Occipital lobe (tissue), 2 donors: ENCODE measurements around the gene KPNA5. TPM values are rescaled to one million over a fixed set of nuclear protein-coding genes. Genes with fewer than 3 reads are reported as not detected.
"Not testable (repeated sequence)": the region's sequence is repeated elsewhere in the genome, so short reads cannot be mapped to it uniquely, and the experiment has no call there.

Experiments
- DNase-seq: peaks from one replicate; lab custom pipeline; 2025; lab: John Stamatoyannopoulos, UW
- total RNA-seq: library from RNA; depleted of rRNA; stranded (reverse); fragments of >200 nt; gene quantifications from one replicate; pipeline ENCODE4 v1.2.3, GENCODE V29; 2014

The KPNA5 gene
- 96.7 TPM for total RNA-seq

DNA sequence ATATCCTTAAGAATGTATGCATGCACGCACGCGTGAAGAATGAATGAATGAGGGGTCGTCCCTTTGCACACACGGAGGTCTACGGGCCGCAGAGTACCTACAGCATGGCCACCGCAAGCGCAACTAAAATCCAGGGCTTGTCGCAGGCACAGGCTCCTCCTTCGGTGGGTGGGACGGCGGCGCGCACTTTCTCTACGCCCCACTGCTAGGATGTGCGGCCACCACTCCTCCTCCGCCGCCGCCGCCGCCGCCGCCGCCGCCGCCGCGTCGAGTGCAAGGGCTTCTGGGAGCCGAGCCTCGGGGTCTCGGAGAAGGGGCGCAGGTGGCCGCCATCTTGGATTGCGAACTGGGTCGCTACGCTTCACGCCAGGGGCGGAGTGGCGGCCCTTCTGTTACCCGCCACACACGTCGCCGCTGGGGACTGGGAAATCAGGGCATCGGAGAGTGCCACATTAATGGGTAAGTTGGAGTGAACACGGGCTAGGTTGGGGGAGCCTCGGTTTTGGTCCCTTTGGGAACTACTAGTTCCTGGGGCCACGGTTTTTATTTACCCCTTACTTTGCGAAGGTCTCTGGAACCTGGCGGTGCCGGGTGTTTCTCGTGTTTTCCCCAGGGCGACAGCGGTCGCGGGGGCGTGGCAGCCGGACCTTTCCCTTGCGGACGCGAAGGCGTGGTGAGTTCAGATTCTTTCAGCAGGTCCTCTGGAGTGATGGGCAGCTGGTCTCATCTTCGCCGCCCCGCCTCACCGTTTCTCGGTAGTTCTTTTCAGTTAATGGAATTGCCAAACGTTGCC is at the start of gene KPNA5:
Gene KPNA5, plus strand, starts transcription at position 332 of the 793 bp plus-strand sequence. Its CDS starts 124 bp downstream, at position 456.
- peak; percentile 88 for DNase-seq

DNA sequence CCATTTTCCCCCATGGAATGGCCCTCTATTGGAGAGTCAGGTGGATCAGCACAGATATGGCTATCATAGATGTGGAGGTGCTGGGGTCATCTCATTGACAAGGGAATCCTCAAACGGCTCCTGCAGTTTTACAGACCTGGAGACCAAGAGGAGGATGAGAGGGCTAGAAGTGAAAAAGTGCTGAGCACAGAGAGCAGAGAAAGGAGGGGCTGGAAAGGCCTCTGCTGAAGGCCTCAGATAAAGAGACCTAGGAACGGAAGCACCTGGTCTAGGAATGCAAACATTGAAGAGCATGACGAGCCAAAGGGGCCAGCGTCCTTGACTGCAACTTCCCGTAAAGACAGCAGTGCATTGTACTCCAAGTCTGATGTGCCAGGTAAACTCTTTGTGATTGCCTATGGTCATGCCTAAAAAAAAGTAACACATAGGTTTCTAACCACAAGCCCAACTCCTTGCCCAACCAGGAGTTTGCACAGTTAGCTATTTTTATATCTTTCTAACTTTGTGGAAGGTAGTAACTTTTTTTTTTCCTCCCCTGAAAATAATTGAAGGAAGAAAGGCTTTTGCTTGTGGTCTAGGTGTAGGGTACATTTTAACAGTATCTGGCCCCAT is 49.5 kb upstream of the KPNA5 start:
- DNase-seq, result no peak

DNA sequence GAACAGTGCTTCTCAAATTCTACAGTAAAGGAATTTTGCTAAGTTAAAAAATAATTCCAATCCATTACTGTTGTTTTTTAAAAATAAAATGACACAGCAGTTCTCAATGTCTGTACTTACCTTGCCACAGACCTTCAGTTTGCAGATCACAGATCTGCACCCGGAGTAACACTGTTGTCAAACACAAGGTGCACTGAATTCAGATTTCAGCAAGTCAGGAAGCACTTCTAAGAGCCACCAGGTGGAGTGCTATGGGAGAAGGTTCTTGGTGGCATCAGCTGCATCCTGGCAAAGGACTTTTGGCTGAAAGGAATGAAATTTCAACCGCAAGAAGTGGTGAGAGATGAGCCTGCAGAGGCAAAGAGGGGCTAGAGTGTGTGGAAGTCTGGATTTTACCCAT is 47.3 kb upstream of the KPNA5 start:
- DNase-seq, result no peak

DNA sequence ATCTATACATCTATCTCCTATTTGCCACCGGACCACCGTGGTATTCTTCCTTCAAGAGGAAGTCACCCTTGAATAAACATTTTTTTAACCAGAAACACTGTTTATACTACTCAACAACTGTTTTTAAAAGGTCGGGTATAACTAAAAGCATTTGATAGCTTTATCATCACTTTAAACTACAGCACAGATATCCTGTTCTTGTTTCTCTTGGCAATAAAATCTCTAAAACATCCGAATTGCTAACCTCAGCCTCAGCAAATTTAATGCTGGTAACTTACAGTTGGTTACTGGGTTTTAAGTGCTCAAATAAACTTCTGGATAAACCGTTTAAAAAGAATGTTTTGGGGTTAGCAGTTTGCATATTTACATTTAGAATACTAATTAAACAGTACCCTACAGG is 32.9 kb upstream of the KPNA5 start:
- DNase-seq, result no peak

DNA sequence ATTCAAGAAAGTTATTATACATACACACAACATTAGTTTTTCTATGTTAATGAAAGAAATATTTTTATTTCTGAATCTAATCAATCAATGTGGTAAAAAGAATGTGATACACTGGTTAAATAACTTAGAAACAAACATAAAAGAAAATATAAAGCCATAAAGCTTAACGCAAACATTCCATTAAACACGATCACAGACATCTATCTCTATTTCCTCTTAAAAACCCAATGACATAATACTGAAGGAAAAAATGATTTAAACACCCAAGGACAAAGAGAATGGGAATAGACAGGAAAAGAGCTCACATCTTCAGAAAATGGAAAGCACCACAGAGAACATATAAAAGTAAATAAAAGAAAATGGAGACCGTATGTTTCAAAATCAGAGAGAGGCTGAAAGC is 31.9 kb upstream of the KPNA5 start:
- no peak for DNase-seq

DNA sequence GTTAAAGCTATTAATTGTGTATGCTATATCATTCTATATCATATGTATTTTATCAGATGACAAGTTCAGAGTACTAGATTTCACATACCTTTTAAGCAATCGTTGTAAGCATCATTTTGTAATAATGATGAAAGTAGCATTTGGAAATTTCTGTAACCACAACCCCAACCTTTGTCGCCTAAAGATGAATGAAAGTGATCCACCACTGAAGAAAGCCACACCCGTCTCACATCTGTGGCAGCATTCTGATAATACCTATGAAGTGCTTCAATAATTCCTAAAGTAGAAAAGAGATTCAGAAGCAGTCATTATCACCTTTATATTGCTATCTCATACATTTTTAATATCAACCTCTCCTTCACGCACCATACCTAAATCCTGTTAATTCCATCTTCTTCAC is 29.1 kb upstream of the KPNA5 start:
- no peak for DNase-seq

DNA sequence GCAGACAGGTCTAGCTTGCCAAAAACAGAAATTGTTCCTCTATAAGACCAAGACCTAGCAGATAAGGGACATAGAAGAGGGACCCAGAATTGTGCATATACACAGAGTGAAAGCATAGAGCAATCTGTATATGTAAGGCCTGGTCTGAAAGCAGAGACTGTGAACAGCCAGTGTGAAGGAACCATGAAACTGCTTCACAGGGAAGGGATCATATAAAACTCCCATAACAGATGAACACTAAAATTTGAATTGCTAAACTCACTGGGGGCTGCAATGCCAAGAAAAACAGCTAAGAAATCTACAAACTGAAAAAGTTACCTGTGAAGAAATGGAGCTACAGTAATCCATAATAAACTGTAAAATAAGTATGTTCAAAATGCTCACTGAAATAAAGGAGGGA is 19.4 kb upstream of the KPNA5 start:
- no peak for DNase-seq

DNA sequence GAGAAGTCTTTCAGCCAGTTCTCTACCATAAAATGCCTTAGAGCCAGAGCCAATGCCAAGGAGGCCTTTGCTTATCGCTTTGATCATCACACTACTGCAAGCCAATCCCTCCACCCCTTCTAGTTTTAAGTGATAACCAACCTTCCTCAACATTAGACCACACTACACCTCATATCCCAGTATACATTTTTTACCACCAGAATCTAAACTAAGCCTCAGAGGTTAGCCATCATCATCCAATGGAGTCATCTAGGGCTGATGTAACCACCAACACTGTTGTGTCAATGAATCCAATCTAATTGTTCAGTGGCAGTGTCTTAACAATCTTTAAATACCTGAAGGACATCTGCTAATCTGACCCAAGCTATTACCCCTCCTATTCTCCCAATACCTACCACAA is 18.8 kb upstream of the KPNA5 start:
- DNase-seq, result no peak

DNA sequence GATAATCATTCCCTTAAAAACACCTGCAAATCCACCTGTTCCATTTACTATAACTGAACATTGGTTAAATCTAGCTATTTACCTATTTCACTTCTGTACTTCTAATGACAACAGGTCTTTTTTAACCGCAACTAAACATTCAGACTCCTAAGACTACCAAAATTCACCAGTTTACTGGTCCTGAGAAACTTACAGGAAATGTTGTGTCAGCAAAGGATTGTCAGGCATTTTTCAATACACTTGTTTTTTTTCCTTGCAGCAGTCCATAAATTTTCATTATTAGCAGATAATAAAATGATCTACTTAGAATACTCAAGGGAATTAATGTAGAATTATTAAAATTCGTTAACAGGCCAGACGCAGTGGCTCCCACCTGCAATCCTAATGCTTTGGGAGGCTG is 17.7 kb upstream of the KPNA5 start:
- DNase-seq, result no peak

DNA sequence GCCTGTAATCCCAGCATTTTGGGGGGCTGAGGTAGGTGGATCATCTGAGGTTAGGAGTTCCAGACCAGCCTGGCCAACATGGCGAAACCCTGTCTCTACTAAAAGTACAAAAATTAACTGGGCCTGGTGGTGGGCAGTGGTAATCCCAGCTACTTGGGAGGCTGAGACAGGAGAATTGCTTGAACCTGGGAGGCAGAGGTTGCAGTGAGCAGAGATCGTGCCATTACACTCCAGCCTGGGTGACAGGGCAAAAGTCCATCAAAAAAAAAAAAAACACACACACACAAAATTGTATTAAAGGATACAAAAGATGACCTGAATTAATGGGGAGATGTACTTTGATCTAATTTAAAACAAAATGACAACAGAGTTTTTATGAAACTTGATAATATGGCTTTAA is 16.8 kb upstream of the KPNA5 start:
- DNase-seq, result not testable (repeated sequence)

DNA sequence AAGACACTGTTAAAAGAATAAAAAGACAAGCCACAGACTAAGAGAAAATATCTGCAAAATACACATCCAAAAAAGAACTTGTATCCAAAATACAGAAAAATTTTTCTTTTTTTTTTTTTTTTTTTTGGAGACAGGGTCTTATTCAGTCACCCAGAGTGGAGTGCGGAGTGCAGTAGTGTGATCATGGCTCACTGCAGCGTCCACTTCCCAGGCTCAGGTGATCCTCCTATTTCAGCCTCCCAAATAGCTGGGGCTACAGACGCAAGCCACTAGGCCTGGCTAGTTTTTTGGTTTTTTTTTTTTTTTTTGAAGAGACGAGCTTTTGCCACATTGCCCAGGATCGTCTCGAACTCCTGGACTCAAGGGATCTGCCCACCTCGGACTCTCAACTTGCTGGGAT is 15.5 kb upstream of the KPNA5 start:
- DNase-seq, result no peak

DNA sequence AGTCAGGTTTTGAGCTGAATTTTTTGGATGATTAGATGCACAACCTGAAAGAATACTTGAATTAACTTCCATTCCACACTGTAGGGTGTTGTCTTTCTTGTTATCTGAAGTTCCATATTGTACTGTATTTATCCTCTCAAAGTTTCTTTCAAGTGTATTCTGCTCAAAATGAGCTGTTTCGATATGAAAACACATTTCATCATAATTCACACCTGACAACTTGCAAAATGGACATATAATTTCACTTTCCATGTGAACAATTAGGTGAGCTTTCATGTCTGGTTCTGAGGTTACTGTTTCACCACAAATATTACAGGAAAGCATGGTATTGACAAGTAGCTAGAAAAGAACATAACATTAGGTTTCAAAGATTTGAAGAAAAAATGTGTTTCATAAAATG is 14.1 kb upstream of the KPNA5 start:
- DNase-seq, result no peak

DNA sequence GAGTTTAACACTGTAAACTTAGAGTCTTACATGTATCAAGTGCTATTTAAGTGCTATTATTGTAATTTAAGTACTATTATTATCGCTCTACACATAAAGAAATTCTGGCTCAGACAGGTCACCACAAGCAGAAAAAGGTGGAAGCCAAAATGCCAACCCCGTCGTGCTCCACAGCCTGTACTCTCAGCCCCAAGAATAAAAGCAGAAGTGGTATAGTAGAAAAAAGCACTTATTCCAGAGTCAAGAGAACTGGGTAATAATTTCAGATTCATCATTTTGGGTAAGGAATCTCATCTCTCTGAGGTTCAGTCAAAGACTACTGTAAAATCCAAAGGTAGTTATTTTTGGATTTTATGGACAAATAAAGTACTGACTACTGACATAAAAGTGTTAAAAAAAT is 13.4 kb upstream of the KPNA5 start:
- no peak for DNase-seq

DNA sequence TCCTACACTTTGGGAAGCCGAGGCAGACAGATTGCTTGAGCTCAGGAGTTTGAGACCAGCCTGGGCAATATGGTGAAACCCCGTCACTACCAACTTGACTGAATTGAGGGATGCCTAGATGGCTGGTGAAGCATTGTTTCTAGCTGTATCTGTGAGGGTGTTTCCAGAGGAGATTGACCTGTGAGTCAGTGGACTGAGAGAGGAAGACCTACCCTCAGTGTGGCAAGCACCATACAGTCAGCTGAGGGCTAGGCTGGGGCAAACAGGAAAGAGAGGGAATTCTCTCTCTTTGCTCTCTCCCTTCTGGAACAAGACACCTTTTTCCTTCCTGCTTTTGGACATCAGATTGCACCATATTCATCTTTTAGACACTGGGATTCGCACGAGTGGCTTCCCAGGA is 8.7 kb upstream of the KPNA5 start:
- no peak for DNase-seq

DNA sequence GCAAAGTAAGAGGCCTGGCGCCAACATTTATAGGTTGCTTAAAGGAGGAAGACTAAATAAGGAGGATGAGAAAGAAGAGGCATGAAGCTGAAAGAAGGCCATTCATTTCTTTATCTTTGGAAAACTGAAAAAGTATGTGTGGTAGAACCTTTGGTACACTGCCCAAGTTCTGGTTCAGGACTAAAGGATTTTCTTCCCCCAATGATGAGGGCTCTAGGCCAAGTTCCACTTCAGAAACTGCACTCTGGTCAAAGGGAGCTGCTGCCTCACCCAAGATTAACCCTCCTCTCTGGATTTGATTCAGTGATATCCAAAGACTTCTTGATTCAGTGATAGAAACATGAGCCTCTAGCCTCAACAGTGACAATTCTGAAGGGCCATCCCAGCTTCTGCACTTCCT is 5.0 kb upstream of the KPNA5 start:
- no peak for DNase-seq

DNA sequence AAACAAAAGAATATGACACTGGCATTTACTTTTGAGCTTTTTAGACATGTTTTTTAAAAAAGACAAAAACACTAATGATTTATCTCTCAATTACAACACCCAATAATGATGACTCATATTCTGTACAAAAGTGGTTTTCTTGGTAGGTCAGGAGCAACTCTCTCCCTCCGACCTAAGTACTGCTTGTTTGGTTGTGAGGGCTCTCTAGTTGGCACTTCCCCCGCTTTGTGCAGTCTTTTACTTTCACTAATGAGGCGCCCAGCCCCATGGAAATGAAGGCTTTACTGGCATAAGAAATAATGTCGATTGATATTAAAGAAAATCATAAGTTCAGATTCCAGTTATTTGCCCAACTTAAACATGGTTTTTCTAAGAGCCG is 1.3 kb downstream of the KPNA5 start:
- peak; percentile 10 for DNase-seq

DNA sequence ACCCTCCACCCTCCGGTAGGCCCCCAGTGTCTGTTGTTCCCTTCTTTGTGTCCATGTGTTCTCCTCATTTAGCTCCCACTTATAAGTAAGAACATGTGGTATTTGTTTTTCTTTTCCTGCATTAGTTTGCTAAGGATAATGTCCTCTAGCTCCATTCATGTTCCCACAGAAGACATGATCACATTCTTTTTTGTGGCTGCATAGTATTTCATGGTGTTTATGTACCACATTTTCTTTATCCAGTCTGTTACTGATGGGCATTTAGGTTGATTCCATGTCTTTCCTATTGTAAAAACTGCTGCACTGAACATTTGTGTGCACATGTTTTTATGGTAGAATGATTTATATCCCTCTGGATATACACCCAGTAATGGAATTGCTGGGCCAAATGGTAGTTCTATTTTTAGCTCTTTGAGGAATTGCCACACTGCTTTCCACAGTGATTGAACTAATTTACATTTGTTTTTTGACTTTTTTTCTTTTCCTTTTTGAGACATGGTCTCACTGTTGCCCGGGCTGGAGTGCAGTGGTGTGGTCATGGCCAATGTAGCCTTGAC is 4.5 kb downstream of the KPNA5 start:
- no peak for DNase-seq

DNA sequence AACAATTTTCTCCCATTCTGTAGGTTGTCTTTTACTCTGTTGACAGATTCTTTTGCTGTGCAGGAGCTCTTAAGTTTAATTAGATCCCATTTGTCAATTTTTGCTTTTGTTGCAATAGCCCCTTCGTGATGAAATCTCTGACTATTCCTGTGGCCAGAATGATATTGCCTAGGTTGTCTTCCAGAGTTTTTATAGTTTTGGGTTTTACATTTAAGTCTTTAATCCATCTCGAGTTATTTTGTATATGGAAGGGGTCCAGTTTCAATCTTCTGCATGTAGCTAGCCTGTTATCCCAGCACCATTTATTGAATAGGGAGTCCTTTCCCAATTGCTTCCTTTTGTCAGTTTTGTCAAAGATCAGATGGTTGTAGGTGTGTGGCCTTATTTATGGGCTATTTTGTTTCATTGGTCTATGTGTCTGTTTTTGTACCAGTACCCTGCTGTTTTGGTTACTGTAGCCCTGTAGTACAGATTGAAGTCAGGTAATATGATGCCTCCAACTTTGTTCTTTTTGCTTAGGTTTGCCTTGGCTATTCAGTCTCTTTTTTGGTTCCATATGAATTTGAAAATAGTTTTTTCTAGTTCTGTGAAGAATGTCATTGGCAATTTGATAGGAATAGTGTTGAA is 5.6 kb downstream of the KPNA5 start:
- not testable (repeated sequence) for DNase-seq

DNA sequence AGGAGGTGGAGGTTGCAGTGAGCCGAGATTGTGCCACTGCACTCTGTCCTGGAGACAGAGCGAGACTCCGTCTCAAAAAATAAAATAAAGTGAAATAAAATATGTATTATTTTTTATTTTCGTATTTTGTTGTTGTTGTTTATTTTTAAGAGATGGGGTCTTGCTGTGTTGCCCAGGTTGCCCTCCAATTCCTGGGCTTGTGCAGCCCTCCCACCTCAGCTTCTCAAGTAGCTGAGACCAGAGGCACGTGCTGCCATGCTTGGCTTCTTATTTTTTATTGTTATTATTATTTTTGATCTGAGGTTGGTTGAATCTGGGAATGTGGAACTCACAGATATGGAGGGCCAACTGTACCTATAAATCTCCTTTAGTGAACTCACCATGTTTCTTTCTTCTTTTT is 10.1 kb downstream of the KPNA5 start:
- no peak for DNase-seq

DNA sequence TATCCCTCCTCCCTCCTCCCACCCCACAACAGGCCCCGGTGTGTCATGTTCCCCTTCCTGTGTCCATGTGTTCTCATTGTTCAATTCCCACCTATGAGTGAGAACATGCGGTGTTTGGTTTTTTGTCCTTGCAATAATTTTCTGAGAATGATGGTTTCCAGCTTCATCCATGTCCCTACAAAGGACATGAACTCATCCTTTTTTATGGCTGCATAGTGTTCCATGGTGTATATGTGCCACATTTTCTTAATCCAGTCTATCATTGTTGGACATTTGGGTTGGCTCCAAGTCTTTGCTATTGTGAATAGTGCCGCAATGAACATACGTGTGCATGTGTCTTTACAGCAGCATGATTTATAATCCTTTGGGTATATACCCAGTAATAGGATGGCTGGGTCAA is 11.9 kb downstream of the KPNA5 start:
- DNase-seq, result not testable (repeated sequence)

DNA sequence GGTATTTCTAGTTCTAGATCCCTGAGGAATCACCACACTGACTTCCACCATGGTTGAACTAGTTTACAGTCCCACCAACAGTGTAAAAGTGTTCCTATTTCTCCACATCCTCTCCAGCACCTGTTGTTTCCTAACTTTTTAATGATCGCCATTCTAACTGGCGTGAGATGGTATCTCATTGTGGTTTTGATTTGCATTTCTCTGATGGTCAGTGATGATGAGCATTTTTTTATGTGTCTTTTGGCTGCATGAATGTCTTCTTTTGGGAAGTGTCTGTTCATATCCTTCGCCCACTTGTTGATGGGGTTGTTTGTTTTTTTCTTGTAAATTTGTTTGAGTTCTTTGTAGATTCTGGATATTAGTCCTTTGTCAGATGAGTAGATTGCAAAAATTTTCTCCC is 12.3 kb downstream of the KPNA5 start:
- not testable (repeated sequence) for DNase-seq

DNA sequence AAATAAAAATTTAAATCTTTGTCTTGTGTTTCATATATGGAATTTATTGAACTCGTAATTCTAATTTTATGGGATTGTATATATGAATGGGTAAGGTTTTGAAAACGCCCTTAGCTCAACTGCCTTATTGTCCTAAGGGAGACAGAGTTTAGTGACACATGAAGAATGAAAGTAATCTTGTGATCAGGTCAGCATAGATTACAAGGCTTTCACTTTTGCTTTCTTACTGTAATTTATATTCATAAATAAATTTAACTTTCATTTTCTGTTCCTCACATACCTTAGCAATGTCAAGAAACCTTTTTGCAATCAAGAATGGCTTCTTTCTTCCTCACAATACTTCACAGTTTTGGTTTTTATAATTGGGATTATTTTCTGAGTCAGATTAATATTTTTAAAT is 14.4 kb downstream of the KPNA5 start:
- no peak for DNase-seq

DNA sequence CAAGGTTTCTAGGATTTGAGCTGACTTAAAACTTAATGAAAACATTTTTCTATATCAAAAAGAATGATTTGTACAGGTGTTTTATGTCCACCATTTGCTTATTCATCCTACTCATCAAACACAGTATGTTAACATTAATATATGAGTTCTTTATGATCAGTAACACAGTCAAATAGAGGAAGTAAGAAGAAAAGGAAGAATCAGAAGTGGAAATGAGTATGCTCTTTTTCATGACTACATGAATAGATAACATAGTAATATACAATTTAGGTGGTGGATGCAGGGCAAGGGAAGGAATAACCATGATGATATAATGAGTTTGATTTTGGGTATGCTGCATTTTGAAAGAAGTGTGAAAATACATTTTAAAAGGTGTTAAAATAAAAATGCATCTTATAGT is 16.5 kb downstream of the KPNA5 start:
- no peak for DNase-seq
